HepG2 (cell line): ENCODE measurements around the gene C12orf43. TPM values are rescaled to one million over a fixed set of nuclear protein-coding genes. Genes with fewer than 3 reads are reported as not detected.

Experiments used
- CHCHD3 ChIP-seq: sonication (generic); formaldehyde crosslinking; IDR thresholded peaks from 2 replicates; pipeline ENCODE4 v1.8.0; 2022; ENCODE audit warnings: mild to moderate bottlenecking, missing genetic modification reagents, moderate library complexity
- ELF4 ChIP-seq: sonication (generic); formaldehyde crosslinking; IDR thresholded peaks from 2 replicates; pipeline ENCODE4 v1.5.0; 2020; ENCODE audit warnings: missing genetic modification reagents, mild to moderate bottlenecking, moderate library complexity, borderline replicate concordance
- FOXK2 ChIP-seq: fragments of 450-650 bp; IDR thresholded peaks from 2 replicates; pipeline ENCODE4 v1.6.1; 2016
- HOXA9 ChIP-seq: sonication (generic); formaldehyde crosslinking; IDR thresholded peaks from 2 replicates; pipeline ENCODE4 v1.8.1; 2022; ENCODE audit warnings: missing genetic modification reagents, mild to moderate bottlenecking, moderate library complexity, borderline replicate concordance
- MTF2 ChIP-seq: sonication (generic); formaldehyde crosslinking; IDR thresholded peaks from 2 replicates; pipeline ENCODE4 v1.5.0; 2020; ENCODE audit warnings: missing genetic modification reagents, borderline replicate concordance
- PAF1 ChIP-seq: IDR thresholded peaks from 2 replicates; pipeline ENCODE4 v1.6.1; 2016; ENCODE audit warnings: missing genetic modification reagents, missing compliant biosample characterization
- SNAI1 ChIP-seq: sonication (generic); formaldehyde crosslinking; IDR thresholded peaks from 2 replicates; pipeline ENCODE4 v1.5.0; 2020; ENCODE audit warnings: mild to moderate bottlenecking, missing genetic modification reagents, borderline replicate concordance
- ZNF251 ChIP-seq: sonication (generic); formaldehyde crosslinking; IDR thresholded peaks from 2 replicates; pipeline ENCODE4 v1.9.0; 2021; ENCODE audit warnings: mild to moderate bottlenecking, missing genetic modification reagents
- ZNF3 ChIP-seq: IDR thresholded peaks from 2 replicates; pipeline ENCODE4 v1.7.0; 2017; ENCODE audit warnings: inconsistent platforms
- ZNF441 ChIP-seq: sonication (generic); formaldehyde crosslinking; IDR thresholded peaks from 2 replicates; pipeline ENCODE4 v1.7.0; 2021; ENCODE audit warnings: missing genetic modification reagents, borderline replicate concordance
- ZNF572 ChIP-seq: sonication (generic); formaldehyde crosslinking; IDR thresholded peaks from 2 replicates; pipeline ENCODE4 v1.5.1; 2020; ENCODE audit warnings: mild to moderate bottlenecking, missing genetic modification reagents
- ZSCAN5A ChIP-seq: sonication (generic); formaldehyde crosslinking; IDR thresholded peaks from 2 replicates; pipeline ENCODE4 v1.8.0; 2022; ENCODE audit warnings: mild to moderate bottlenecking, missing genetic modification reagents, borderline replicate concordance
- polyA plus RNA-seq, 8 experiments: library from polyadenylated mRNA; depleted of rRNA in 3 of 8; stranded (reverse) in 7 of 8; unstranded in 1 of 8; fragments of >200 nt; fragmentation: Illumina TruSeq in 4 of 8; extraction: Trizol in 4 of 8; gene quantifications; 2 replicates each; pipeline versions ENCODE4 v1.2.1 to v1.2.3, GENCODE V29; 2011 to 2016; ENCODE audit warnings: low read depth in 4 of 8, missing spikeins in 1 of 8, mixed read lengths in 1 of 8; ENCODE audit not compliant: insufficient read depth in 1 of 8
- total RNA-seq, 5 experiments: library from RNA; depleted of rRNA; stranded (reverse); fragments of >200 nt; fragmentation: Illumina TruSeq; extraction: Trizol; gene quantifications; 2 replicates each; pipeline ENCODE4 v1.2.3, GENCODE V29; 2016; ENCODE audit warnings: low read depth in 1 of 5
- TF ChIP-seq, protein P1 (sequence below): IDR thresholded peaks from 2 replicates; pipeline ENCODE4 v1.6.1; 2016; ENCODE audit warnings: low read depth, missing genetic modification reagents, missing compliant biosample characterization
- TF ChIP-seq, protein P2 (sequence below): sonication (generic); formaldehyde crosslinking; IDR thresholded peaks from 2 replicates; pipeline ENCODE4 v1.4.0; 2020; ENCODE audit warnings: missing genetic modification reagents
- TF ChIP-seq, protein P3 (sequence below): sonication (generic); formaldehyde crosslinking; IDR thresholded peaks from 2 replicates; pipeline ENCODE4 v1.9.0; 2021; ENCODE audit warnings: missing genetic modification reagents, mild to moderate bottlenecking, borderline replicate concordance
- TF ChIP-seq, protein P4 (sequence below): sonication (generic); formaldehyde crosslinking; IDR thresholded peaks from 2 replicates; pipeline ENCODE4 v1.5.1; 2020; ENCODE audit warnings: missing genetic modification reagents, mild to moderate bottlenecking, borderline replicate concordance

C12orf43 gene
- total and polyA plus RNA-seq, 2 of the 13 experiments (the other 11 are each of a cell fraction or from before 2014, with no cell fraction given), result 7.9 to 11.1 TPM

GRCh38 chr12:120978296-120979219, 37.7 kb downstream of the C12orf43 start, which contains the start of gene HNF1A (continued):
- TF ChIP-seq, protein P1, sequence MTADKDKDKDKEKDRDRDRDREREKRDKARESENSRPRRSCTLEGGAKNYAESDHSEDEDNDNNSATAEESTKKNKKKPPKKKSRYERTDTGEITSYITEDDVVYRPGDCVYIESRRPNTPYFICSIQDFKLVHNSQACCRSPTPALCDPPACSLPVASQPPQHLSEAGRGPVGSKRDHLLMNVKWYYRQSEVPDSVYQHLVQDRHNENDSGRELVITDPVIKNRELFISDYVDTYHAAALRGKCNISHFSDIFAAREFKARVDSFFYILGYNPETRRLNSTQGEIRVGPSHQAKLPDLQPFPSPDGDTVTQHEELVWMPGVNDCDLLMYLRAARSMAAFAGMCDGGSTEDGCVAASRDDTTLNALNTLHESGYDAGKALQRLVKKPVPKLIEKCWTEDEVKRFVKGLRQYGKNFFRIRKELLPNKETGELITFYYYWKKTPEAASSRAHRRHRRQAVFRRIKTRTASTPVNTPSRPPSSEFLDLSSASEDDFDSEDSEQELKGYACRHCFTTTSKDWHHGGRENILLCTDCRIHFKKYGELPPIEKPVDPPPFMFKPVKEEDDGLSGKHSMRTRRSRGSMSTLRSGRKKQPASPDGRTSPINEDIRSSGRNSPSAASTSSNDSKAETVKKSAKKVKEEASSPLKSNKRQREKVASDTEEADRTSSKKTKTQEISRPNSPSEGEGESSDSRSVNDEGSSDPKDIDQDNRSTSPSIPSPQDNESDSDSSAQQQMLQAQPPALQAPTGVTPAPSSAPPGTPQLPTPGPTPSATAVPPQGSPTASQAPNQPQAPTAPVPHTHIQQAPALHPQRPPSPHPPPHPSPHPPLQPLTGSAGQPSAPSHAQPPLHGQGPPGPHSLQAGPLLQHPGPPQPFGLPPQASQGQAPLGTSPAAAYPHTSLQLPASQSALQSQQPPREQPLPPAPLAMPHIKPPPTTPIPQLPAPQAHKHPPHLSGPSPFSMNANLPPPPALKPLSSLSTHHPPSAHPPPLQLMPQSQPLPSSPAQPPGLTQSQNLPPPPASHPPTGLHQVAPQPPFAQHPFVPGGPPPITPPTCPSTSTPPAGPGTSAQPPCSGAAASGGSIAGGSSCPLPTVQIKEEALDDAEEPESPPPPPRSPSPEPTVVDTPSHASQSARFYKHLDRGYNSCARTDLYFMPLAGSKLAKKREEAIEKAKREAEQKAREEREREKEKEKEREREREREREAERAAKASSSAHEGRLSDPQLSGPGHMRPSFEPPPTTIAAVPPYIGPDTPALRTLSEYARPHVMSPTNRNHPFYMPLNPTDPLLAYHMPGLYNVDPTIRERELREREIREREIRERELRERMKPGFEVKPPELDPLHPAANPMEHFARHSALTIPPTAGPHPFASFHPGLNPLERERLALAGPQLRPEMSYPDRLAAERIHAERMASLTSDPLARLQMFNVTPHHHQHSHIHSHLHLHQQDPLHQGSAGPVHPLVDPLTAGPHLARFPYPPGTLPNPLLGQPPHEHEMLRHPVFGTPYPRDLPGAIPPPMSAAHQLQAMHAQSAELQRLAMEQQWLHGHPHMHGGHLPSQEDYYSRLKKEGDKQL, result 0 out of 2 replicates have a peak, but pooled peaks have one; percentile 19
- TF ChIP-seq ZNF251, result no peak
- TF ChIP-seq MTF2 (CRISPR knock-in tag), result no peak
- no peak for TF ChIP-seq CHCHD3 (CRISPR knock-in tag)
- peak; percentile 77; the same call in 1 of the 2 replicates for TF ChIP-seq FOXK2
- TF ChIP-seq ZNF441 (CRISPR knock-in tag), result peak; percentile 28; the same call in 1 of the 2 replicates
- TF ChIP-seq HOXA9 (CRISPR knock-in tag), result no peak
- TF ChIP-seq PAF1 (CRISPR knock-in tag), result no peak; the same call in 1 of the 2 replicates
- TF ChIP-seq, protein P2, sequence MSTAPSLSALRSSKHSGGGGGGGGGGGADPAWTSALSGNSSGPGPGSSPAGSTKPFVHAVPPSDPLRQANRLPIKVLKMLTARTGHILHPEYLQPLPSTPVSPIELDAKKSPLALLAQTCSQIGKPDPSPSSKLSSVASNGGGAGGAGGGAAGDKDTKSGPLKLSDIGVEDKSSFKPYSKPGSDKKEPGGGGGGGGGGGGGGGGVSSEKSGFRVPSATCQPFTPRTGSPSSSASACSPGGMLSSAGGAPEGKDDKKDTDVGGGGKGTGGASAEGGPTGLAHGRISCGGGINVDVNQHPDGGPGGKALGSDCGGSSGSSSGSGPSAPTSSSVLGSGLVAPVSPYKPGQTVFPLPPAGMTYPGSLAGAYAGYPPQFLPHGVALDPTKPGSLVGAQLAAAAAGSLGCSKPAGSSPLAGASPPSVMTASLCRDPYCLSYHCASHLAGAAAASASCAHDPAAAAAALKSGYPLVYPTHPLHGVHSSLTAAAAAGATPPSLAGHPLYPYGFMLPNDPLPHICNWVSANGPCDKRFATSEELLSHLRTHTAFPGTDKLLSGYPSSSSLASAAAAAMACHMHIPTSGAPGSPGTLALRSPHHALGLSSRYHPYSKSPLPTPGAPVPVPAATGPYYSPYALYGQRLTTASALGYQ (CRISPR knock-in tag), result peak; percentile 89
- 0 out of 2 replicates have a peak, but pooled peaks have one; percentile 34 for TF ChIP-seq ZNF572
- TF ChIP-seq, protein P3, sequence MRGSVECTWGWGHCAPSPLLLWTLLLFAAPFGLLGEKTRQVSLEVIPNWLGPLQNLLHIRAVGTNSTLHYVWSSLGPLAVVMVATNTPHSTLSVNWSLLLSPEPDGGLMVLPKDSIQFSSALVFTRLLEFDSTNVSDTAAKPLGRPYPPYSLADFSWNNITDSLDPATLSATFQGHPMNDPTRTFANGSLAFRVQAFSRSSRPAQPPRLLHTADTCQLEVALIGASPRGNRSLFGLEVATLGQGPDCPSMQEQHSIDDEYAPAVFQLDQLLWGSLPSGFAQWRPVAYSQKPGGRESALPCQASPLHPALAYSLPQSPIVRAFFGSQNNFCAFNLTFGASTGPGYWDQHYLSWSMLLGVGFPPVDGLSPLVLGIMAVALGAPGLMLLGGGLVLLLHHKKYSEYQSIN (CRISPR knock-in tag), result no peak
- TF ChIP-seq, protein P4, sequence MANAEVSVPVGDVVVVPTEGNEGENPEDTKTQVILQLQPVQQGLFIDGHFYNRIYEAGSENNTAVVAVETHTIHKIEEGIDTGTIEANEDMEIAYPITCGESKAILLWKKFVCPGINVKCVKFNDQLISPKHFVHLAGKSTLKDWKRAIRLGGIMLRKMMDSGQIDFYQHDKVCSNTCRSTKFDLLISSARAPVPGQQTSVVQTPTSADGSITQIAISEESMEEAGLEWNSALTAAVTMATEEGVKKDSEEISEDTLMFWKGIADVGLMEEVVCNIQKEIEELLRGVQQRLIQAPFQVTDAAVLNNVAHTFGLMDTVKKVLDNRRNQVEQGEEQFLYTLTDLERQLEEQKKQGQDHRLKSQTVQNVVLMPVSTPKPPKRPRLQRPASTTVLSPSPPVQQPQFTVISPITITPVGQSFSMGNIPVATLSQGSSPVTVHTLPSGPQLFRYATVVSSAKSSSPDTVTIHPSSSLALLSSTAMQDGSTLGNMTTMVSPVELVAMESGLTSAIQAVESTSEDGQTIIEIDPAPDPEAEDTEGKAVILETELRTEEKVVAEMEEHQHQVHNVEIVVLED (CRISPR knock-in tag), result peak; percentile 52; the same call in 1 of the 2 replicates
- no peak for TF ChIP-seq ZSCAN5A (CRISPR knock-in tag)
- TF ChIP-seq ZNF3 (CRISPR knock-in tag), result no peak
- TF ChIP-seq ELF4 (CRISPR knock-in tag), result no peak
- peak; percentile 79; the same call in 1 of the 2 replicates for TF ChIP-seq SNAI1 (CRISPR knock-in tag)
